Measurements from ENCODE around the gene KRT76. TPM values are rescaled to one million over a fixed set of nuclear protein-coding genes. Genes with fewer than 3 reads are reported as not detected.

KRT76 gene
- total and polyA plus RNA-seq, 10 of the 15 experiments (the other 5 are each of a cell fraction or from before 2014, with no cell fraction given), result not detected

DNA sequence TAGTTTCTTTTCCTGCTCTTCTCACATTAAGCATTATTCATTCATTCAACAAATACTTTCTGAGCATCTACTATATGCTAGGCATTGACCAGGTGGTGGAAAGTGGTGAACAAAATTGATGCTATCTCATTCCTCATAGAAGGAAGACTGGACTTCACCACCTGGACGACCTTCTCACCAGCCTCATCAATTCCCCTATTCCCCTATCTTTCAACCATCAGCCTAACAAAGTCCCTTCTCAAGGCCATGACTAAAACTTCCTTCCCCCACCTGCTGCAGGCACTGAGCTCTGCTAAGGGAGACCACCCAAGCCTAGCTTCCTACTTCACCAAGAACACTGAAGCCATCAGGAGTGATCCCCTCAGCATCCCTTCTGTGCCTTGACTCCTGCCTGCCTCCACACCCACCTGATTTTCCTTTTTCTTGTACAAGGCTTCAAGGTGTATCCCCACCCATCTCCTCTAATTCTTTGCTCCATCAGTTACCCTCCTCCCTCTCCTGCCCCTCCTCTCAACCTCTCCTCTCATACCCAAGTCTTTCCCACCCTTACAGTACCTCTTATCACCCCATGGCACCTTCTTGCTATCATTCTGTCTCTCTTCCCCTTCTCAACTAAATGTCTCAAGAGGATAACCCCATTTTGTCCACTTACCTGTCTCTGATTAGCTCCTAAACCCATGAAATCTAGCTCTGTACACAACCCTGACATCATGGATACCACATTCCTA lies 19.5 kb downstream of the KRT76 start:
- Histone ChIP-seq H3K4me2 (ENCODE audit: control insufficient read depth, insufficient read depth) (no peak overlapping the region), H2AFZ (ENCODE audit: control insufficient read depth, low read depth, low read length) (no peak overlapping the region), H3K27ac (ENCODE audit: control insufficient read depth, insufficient read depth) (no peak overlapping the region), H3K79me2 (ENCODE audit: control insufficient read depth, insufficient read depth, low read length) (no peaks in the 10 kb centered on the region), H4K20me1 (ENCODE audit: control insufficient read depth, insufficient read depth) (no peaks in the 10 kb centered on the region), H3K27me3 (replicated peaks in 1 of 2; ENCODE audit: control insufficient read depth in 2 of 2, insufficient read depth in 2 of 2, low read length in 1 of 2) (no peaks in the 10 kb centered on the region; a peak in 2 of 4 replicates), H3K4me1 (ENCODE audit: control insufficient read depth, insufficient read depth, low read length) (no peaks in the 10 kb centered on the region), H3K9ac (ENCODE audit: control insufficient read depth, insufficient read depth, low read length) (no peak overlapping the region), H3K9me3 (replicated peaks; ENCODE audit: control insufficient read depth, insufficient read depth, low read length) (no peaks in the 10 kb centered on the region; the same call in 2 of the 3 replicates), H3K36me3 (ENCODE audit: control insufficient read depth in 2 of 2, insufficient read depth in 2 of 2, low read length in 1 of 2) (no peaks in the 10 kb centered on the region), H3K4me3 (no peak overlapping the region)
- 0% methylated on average over 1 of the region's 1 CpG for WGBS (ENCODE audit: insufficient coverage, insufficient replicate concordance, low lambda C conversion rate, missing lambda C conversion rate)
- ChIA-PET SMC1A (ENCODE audit: uncharacterized antibody, unreplicated experiment) (no interaction called here), CTCF (interaction anchor here (0.6 kb wide), 1 partner anchor 176 kb away, joined by 3 read pairs; no protein-coding TSS in a partner anchor), RAD21 (ENCODE audit: unreplicated experiment) (no interaction called here), POLR2A (no interaction called here)
- in situ Hi-C loops (cut with MboI), result no loop called here
- FAIRE-seq, result no peak
- TF ChIP-seq, protein P1, sequence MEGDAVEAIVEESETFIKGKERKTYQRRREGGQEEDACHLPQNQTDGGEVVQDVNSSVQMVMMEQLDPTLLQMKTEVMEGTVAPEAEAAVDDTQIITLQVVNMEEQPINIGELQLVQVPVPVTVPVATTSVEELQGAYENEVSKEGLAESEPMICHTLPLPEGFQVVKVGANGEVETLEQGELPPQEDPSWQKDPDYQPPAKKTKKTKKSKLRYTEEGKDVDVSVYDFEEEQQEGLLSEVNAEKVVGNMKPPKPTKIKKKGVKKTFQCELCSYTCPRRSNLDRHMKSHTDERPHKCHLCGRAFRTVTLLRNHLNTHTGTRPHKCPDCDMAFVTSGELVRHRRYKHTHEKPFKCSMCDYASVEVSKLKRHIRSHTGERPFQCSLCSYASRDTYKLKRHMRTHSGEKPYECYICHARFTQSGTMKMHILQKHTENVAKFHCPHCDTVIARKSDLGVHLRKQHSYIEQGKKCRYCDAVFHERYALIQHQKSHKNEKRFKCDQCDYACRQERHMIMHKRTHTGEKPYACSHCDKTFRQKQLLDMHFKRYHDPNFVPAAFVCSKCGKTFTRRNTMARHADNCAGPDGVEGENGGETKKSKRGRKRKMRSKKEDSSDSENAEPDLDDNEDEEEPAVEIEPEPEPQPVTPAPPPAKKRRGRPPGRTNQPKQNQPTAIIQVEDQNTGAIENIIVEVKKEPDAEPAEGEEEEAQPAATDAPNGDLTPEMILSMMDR (IDR thresholded peaks at IDR 0.05 in 2 of 3, conservative IDR thresholded peaks at IDR 0.05 in 1 of 3; ENCODE audit: control insufficient read depth in 2 of 3, extremely low read depth in 1 of 3, insufficient read depth in 1 of 3, low read depth in 3 of 3, low read length in 3 of 3), result no peak
- TF ChIP-seq KLF5 (IDR thresholded peaks at IDR 0.05; ENCODE audit: partially characterized antibody) (no peak), TARDBP (IDR thresholded peaks at IDR 0.05; ENCODE audit: borderline replicate concordance) (no peak), GABPA (IDR thresholded peaks at IDR 0.05; ENCODE audit: low read depth) (no peak), IRF4 (IDR thresholded peaks at IDR 0.05; ENCODE audit: low read depth, low read length) (no peak), SREBF1 (IDR thresholded peaks at IDR 0.05; ENCODE audit: low read length) (no peak), RCOR1 (conservative IDR thresholded peaks at IDR 0.05; ENCODE audit: low read depth, low read length) (no peak), ETV6 (conservative IDR thresholded peaks at IDR 0.05 in 1 of 2, IDR thresholded peaks at IDR 0.05 in 1 of 2; ENCODE audit: borderline replicate concordance in 1 of 2, low read depth in 1 of 2) (no peak)
- TF ChIP-seq, protein P2, sequence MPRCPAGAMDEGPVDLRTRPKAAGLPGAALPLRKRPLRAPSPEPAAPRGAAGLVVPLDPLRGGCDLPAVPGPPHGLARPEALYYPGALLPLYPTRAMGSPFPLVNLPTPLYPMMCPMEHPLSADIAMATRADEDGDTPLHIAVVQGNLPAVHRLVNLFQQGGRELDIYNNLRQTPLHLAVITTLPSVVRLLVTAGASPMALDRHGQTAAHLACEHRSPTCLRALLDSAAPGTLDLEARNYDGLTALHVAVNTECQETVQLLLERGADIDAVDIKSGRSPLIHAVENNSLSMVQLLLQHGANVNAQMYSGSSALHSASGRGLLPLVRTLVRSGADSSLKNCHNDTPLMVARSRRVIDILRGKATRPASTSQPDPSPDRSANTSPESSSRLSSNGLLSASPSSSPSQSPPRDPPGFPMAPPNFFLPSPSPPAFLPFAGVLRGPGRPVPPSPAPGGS (IDR thresholded peaks at IDR 0.05; ENCODE audit: borderline replicate concordance, insufficient read depth, low read depth, low read length, poor library complexity, severe bottlenecking), result no peak
- TF ChIP-seq, protein P3, sequence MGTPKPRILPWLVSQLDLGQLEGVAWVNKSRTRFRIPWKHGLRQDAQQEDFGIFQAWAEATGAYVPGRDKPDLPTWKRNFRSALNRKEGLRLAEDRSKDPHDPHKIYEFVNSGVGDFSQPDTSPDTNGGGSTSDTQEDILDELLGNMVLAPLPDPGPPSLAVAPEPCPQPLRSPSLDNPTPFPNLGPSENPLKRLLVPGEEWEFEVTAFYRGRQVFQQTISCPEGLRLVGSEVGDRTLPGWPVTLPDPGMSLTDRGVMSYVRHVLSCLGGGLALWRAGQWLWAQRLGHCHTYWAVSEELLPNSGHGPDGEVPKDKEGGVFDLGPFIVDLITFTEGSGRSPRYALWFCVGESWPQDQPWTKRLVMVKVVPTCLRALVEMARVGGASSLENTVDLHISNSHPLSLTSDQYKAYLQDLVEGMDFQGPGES (IDR thresholded peaks at IDR 0.05), result no peak
- TF ChIP-seq, protein P4, sequence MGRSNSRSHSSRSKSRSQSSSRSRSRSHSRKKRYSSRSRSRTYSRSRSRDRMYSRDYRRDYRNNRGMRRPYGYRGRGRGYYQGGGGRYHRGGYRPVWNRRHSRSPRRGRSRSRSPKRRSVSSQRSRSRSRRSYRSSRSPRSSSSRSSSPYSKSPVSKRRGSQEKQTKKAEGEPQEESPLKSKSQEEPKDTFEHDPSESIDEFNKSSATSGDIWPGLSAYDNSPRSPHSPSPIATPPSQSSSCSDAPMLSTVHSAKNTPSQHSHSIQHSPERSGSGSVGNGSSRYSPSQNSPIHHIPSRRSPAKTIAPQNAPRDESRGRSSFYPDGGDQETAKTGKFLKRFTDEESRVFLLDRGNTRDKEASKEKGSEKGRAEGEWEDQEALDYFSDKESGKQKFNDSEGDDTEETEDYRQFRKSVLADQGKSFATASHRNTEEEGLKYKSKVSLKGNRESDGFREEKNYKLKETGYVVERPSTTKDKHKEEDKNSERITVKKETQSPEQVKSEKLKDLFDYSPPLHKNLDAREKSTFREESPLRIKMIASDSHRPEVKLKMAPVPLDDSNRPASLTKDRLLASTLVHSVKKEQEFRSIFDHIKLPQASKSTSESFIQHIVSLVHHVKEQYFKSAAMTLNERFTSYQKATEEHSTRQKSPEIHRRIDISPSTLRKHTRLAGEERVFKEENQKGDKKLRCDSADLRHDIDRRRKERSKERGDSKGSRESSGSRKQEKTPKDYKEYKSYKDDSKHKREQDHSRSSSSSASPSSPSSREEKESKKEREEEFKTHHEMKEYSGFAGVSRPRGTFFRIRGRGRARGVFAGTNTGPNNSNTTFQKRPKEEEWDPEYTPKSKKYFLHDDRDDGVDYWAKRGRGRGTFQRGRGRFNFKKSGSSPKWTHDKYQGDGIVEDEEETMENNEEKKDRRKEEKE (IDR thresholded peaks at IDR 0.05), result no peak
- TF ChIP-seq, protein P5, sequence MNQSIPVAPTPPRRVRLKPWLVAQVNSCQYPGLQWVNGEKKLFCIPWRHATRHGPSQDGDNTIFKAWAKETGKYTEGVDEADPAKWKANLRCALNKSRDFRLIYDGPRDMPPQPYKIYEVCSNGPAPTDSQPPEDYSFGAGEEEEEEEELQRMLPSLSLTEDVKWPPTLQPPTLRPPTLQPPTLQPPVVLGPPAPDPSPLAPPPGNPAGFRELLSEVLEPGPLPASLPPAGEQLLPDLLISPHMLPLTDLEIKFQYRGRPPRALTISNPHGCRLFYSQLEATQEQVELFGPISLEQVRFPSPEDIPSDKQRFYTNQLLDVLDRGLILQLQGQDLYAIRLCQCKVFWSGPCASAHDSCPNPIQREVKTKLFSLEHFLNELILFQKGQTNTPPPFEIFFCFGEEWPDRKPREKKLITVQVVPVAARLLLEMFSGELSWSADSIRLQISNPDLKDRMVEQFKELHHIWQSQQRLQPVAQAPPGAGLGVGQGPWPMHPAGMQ (IDR thresholded peaks at IDR 0.05; ENCODE audit: borderline replicate concordance), result no peak
- ATAC-seq, result no peak
- intact Hi-C loops (cut with micrococcal nuclease; ENCODE audit: unreplicated experiment), result no loop called here
- BruUV-seq (replicated peaks), result no TSS peak
- DNase-seq (ENCODE audit: low read depth, low spot score), result no peak

Data from GM12878 (cell line).